Measurements from ENCODE around the gene CSMD2.
"Not testable (repeated sequence)": the region's sequence is repeated elsewhere in the genome, so short reads cannot be mapped to it uniquely, and the experiment has no call there.

CSMD2 gene

GRCh38 chr1:34049994-34050393 is 115.0 kb downstream of the CSMD2 start:
- DNase-seq, result no peak

GRCh38 chr1:34049477-34049876 is 115.6 kb downstream of the CSMD2 start:
- no peak for DNase-seq

- DNase-seq, result no peak
Measured at GRCh38 chr1:34037856-34038255, 127.2 kb downstream of the CSMD2 start.

- DNase-seq, result no peak
Measured at GRCh38 chr1:34037109-34037508, 127.9 kb downstream of the CSMD2 start.

- DNase-seq, result no peak
Measured at GRCh38 chr1:34034036-34034435, 131.0 kb downstream of the CSMD2 start.

GRCh38 chr1:34029954-34030353 is 135.1 kb downstream of the CSMD2 start:
- no peak for DNase-seq

- no peak for DNase-seq
Measured at GRCh38 chr1:34029515-34029914, 135.5 kb downstream of the CSMD2 start.

- no peak for DNase-seq
Measured at GRCh38 chr1:34028381-34029055, 136.5 kb downstream of the CSMD2 start.

- no peak for DNase-seq
Measured at GRCh38 chr1:34025675-34026074, 139.4 kb downstream of the CSMD2 start.

GRCh38 chr1:34024485-34024884 is 140.5 kb downstream of the CSMD2 start:
- DNase-seq, result no peak

GRCh38 chr1:34019741-34020552 is 145.1 kb downstream of the CSMD2 start:
- DNase-seq, result no peak

- DNase-seq, result no peak
Measured at GRCh38 chr1:34018285-34018684, 146.7 kb downstream of the CSMD2 start.

GRCh38 chr1:34016281-34016680 is 148.7 kb downstream of the CSMD2 start:
- not testable (repeated sequence) for DNase-seq

GRCh38 chr1:34013958-34014737 is 150.9 kb downstream of the CSMD2 start:
- peak; percentile 31 for DNase-seq

GRCh38 chr1:34013136-34013535 is 151.9 kb downstream of the CSMD2 start:
- DNase-seq, result no peak

GRCh38 chr1:34009340-34009985 is 155.6 kb downstream of the CSMD2 start:
- DNase-seq, result no peak

- DNase-seq, result no peak
Measured at GRCh38 chr1:34007760-34008159, 157.3 kb downstream of the CSMD2 start.

GRCh38 chr1:34005309-34005708 is 159.7 kb downstream of the CSMD2 start:
- DNase-seq, result no peak

GRCh38 chr1:34002810-34003209 is 162.2 kb downstream of the CSMD2 start:
- DNase-seq, result no peak

GRCh38 chr1:33997127-33998036 is 167.6 kb downstream of the CSMD2 start:
- no peak for DNase-seq

GRCh38 chr1:33996281-33996680 is 168.7 kb downstream of the CSMD2 start:
- no peak for DNase-seq

GRCh38 chr1:33993301-33993700 is 171.7 kb downstream of the CSMD2 start:
- no peak for DNase-seq
